CD4-positive, alpha-beta T cell treated with Interleukin-2 at 100 ng/mL for 4 hours (primary cell): Measurements from ENCODE around the gene KISS1.
"Not testable (repeated sequence)": the region's sequence is repeated elsewhere in the genome, so short reads cannot be mapped to it uniquely, and the experiment has no call there.

Experiments
- DNase-seq: peaks from one replicate; pipeline ENCODE4 v3.0.0-alpha.2; 2020; ENCODE audit warnings: low spot score

Gene KISS1

GRCh38 chr1:204196068-204196795 lies at the start of gene KISS1:
Gene KISS1 (minus strand): TSS chr1:204196491. CDS start chr1:204192876, 3,615 bp downstream.
- no peak for DNase-seq

GRCh38 chr1:204242920-204243319 lies 46.6 kb upstream of the KISS1 start:
- no peak for DNase-seq

GRCh38 chr1:204241914-204242313 lies 45.6 kb upstream of the KISS1 start:
- DNase-seq = no peak

GRCh38 chr1:204241050-204241449 lies 44.8 kb upstream of the KISS1 start:
- DNase-seq = no peak

- no peak for DNase-seq
Observed at GRCh38 chr1:204240233-204240632, 43.9 kb upstream of the KISS1 start.

- DNase-seq = not testable (repeated sequence)
Observed at GRCh38 chr1:204239401-204239800, 43.1 kb upstream of the KISS1 start.

GRCh38 chr1:204238520-204238919 lies 42.2 kb upstream of the KISS1 start:
- DNase-seq = not testable (repeated sequence)

- DNase-seq = not testable (repeated sequence)
Observed at GRCh38 chr1:204237515-204237914, 41.2 kb upstream of the KISS1 start.

- no peak for DNase-seq
Observed at GRCh38 chr1:204232526-204232925, 36.2 kb upstream of the KISS1 start.

- DNase-seq = no peak
Observed at GRCh38 chr1:204230211-204230610, 33.9 kb upstream of the KISS1 start.

- DNase-seq = no peak
Observed at GRCh38 chr1:204228896-204229295, 32.6 kb upstream of the KISS1 start.

- no peak for DNase-seq
Observed at GRCh38 chr1:204227996-204228785, 31.9 kb upstream of the KISS1 start.

- no peak for DNase-seq
Observed at GRCh38 chr1:204227351-204227750, 31.1 kb upstream of the KISS1 start.

GRCh38 chr1:204225841-204226735 lies 29.8 kb upstream of the KISS1 start:
- no peak for DNase-seq

GRCh38 chr1:204224655-204225054 lies 28.4 kb upstream of the KISS1 start:
- no peak for DNase-seq

- DNase-seq = no peak
Observed at GRCh38 chr1:204223129-204223860, 27.0 kb upstream of the KISS1 start.

- no peak for DNase-seq
Observed at GRCh38 chr1:204222764-204223055, 26.4 kb upstream of the KISS1 start.

GRCh38 chr1:204222006-204222763 lies 25.9 kb upstream of the KISS1 start:
- DNase-seq = no peak

GRCh38 chr1:204221271-204221670 lies 25.0 kb upstream of the KISS1 start:
- DNase-seq = no peak

- DNase-seq = no peak
Observed at GRCh38 chr1:204219971-204220616, 23.8 kb upstream of the KISS1 start.

- no peak for DNase-seq
Observed at GRCh38 chr1:204218552-204218951, 22.3 kb upstream of the KISS1 start.
